ENCODE data around the gene ADRA2C. TPM values are rescaled to one million over a fixed set of nuclear protein-coding genes. Genes with fewer than 3 reads are reported as not detected.

ADRA2C gene
- total and polyA plus RNA-seq, 2 of the 13 experiments (the other 11 are each of a cell fraction or from before 2014, with no cell fraction given): 15.4 to 69.7 TPM

DNA sequence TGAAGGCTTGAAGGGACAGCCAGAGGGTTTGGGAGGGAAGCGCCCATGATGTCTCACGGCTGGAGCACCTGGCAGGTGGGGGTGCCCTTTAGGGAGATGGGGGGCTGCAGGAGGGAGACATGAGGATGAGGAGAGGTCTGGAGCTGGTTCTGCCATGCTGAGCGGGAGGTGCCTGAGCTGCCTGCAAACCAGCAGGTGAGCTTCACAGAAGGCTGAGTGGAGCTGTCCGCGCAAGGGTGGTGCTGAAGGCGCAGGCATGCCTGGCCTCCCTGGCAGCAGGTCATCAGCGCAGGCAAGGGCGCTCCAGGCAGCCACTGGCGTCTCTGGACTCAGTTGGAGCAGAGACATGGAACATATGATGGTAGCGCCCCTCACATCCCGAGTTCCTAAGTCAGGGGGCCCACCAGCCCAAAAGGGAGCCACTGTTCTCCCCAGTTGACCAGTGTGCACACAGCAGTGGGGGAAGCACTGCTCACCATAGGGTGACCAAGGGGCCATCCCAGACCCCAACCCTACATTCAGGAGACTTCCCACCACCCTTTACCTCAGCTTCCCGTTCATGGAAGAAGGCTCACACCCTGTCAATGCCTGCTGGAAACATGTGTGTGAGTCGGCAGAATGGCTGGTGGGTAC is 25.8 kb downstream of the ADRA2C start (continued):
- TF ChIP-seq, protein P1, sequence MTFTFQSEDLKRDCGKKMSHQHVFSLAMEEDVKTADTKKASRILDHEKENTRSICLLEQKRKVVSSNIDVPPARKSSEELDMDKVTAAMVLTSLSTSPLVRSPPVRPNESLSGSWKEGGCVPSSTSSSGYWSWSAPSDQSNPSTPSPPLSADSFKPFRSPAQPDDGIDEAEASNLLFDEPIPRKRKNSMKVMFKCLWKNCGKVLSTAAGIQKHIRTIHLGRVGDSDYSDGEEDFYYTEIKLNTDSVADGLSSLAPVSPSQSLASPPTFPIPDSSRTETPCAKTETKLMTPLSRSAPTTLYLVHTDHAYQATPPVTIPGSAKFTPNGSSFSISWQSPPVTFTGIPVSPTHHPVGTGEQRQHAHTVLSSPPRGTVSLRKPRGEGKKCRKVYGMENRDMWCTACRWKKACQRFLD (CRISPR knock-in tag; IDR thresholded peaks at IDR 0.05; ENCODE audit: borderline replicate concordance): no peak
- peak; percentile 77 for TF ChIP-seq ZNF841 (CRISPR knock-in tag; IDR thresholded peaks at IDR 0.05; ENCODE audit: borderline replicate concordance)
- TF ChIP-seq, protein P2, sequence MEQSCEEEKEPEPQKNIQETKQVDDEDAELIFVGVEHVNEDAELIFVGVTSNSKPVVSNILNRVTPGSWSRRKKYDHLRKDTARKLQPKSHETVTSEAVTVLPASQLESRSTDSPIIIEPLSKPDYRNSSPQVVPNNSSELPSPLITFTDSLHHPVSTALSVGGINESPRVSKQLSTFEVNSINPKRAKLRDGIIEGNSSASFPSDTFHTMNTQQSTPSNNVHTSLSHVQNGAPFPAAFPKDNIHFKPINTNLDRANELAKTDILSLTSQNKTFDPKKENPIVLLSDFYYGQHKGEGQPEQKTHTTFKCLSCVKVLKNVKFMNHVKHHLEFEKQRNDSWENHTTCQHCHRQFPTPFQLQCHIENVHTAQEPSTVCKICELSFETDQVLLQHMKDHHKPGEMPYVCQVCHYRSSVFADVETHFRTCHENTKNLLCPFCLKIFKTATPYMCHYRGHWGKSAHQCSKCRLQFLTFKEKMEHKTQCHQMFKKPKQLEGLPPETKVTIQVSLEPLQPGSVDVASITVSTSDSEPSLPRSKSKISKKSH (CRISPR knock-in tag; IDR thresholded peaks at IDR 0.05; ENCODE audit: borderline replicate concordance): peak; percentile 84; the same call in 1 of the 2 replicates
- TF ChIP-seq SP1 (IDR thresholded peaks at IDR 0.05): no peak
- peak; percentile 64 for TF ChIP-seq SP1 (CRISPR knock-in tag; IDR thresholded peaks at IDR 0.05)
- TF ChIP-seq ZNF570 (CRISPR knock-in tag; IDR thresholded peaks at IDR 0.05; ENCODE audit: borderline replicate concordance): peak; percentile 91
- peak; percentile 76; the same call in 1 of the 2 replicates for TF ChIP-seq ZBTB1 (CRISPR knock-in tag; IDR thresholded peaks at IDR 0.05; ENCODE audit: borderline replicate concordance)
- no peak for TF ChIP-seq FOXK2 (IDR thresholded peaks at IDR 0.05)
- TF ChIP-seq DR1 (CRISPR knock-in tag; IDR thresholded peaks at IDR 0.05): no peak
- TF ChIP-seq ZNF432 (CRISPR knock-in tag; IDR thresholded peaks at IDR 0.05; ENCODE audit: borderline replicate concordance): no peak
- TF ChIP-seq ZNF563 (CRISPR knock-in tag; IDR thresholded peaks at IDR 0.05): peak; percentile 95; the same call in 1 of the 2 replicates
- no peak; the same call in 1 of the 2 replicates for TF ChIP-seq TERF1 (CRISPR knock-in tag; IDR thresholded peaks at IDR 0.05)
- peak; percentile 70; the same call in 1 of the 2 replicates for TF ChIP-seq JDP2 (CRISPR knock-in tag; IDR thresholded peaks at IDR 0.05; ENCODE audit: borderline replicate concordance)
- TF ChIP-seq CHD4 (IDR thresholded peaks at IDR 0.05; ENCODE audit: borderline replicate concordance, low read length): no peak
- 0 out of 2 replicates have a peak, but pooled peaks have one; percentile 88 for TF ChIP-seq ZNF83 (CRISPR knock-in tag; IDR thresholded peaks at IDR 0.05; ENCODE audit: borderline replicate concordance)
- TF ChIP-seq CEBPB (IDR thresholded peaks at IDR 0.05; ENCODE audit: borderline replicate concordance, low read depth, low read length): no peak
- TF ChIP-seq SALL2 (CRISPR knock-in tag; IDR thresholded peaks at IDR 0.05): peak; percentile 76
- no peak for TF ChIP-seq SUZ12 (IDR thresholded peaks at IDR 0.05; ENCODE audit: low read depth, low read length)
- TF ChIP-seq ZNF766 (CRISPR knock-in tag; IDR thresholded peaks at IDR 0.05; ENCODE audit: borderline replicate concordance): no peak; the same call in 1 of the 2 replicates
- TF ChIP-seq ZBTB39 (CRISPR knock-in tag; IDR thresholded peaks at IDR 0.05): no peak

Data from HepG2 (cell line).